ENCODE results near the gene DHRS3. TPM values are rescaled to one million over a fixed set of nuclear protein-coding genes. Genes with fewer than 3 reads are reported as not detected.

The DHRS3 gene
- total and polyA plus RNA-seq, 12 donors: 39.9 to 93.5 (median 63.7) TPM

- ATAC-seq: no peak
- no peak for DNase-seq
- intact Hi-C loops (cut with DNase I): no loop called here
- no peaks in the 10 kb centered on the region for H3K36me3 ChIP-seq
- H3K4me3 ChIP-seq: no peak within 1 kb of the TSS
- WGBS, 2 donors: 83 to 89% methylated on average over 7 of the region's 7 CpGs
- no peak within 1 kb of the TSS for H3K27ac ChIP-seq
- no peak for TF ChIP-seq CTCF (IDR thresholded peaks at IDR 0.05)
- H3K9me3 ChIP-seq: peaks cover 0 to 34% (median 23%) of the 10 kb centered on the region in 11 donors
- H3K4me1 ChIP-seq: no peaks in the 10 kb centered on the region
- H3K27me3 ChIP-seq: no peaks in the 10 kb centered on the region
These were observed 25.8 kb upstream of the DHRS3 start, which contains the start of gene AADACL4 for GRCh38 chr1:12643785-12644184. AADACL4 (plus strand) TSS chr1:12644085; CDS start chr1:12644547, 462 bp downstream.

- no peaks in the 10 kb centered on the region for H3K27me3 ChIP-seq
- no peak overlapping the region for H3K27ac ChIP-seq
- DNase-seq (no peak), ATAC-seq (no peak)
- intact Hi-C loops (cut with DNase I): no loop called here
- H3K4me3 ChIP-seq: no peak overlapping the region
- peaks cover 0 to 39% (median 23%) of the 10 kb centered on the region in 11 donors for H3K9me3 ChIP-seq
- TF ChIP-seq CTCF (IDR thresholded peaks at IDR 0.05): no peak
- H3K4me1 ChIP-seq: no peaks in the 10 kb centered on the region
- WGBS, 2 donors: 90 to 92% methylated on average over 2 of the region's 2 CpGs
- H3K36me3 ChIP-seq: no peaks in the 10 kb centered on the region
These were observed 25.1 kb upstream of the DHRS3 start for GRCh38 chr1:12643079-12643478.

GRCh38 chr1:12640958-12641272, 22.9 kb upstream of the DHRS3 start:
- intact Hi-C loops (cut with DNase I): no loop called here
- H3K4me3 ChIP-seq: no peak overlapping the region
- TF ChIP-seq CTCF (IDR thresholded peaks at IDR 0.05): no peak
- no peaks in the 10 kb centered on the region for H3K27me3 ChIP-seq
- H3K4me1 ChIP-seq: peaks cover 0 to 16% (median 11%) of the 10 kb centered on the region in 9 donors
- ATAC-seq: no peak
- no peaks in the 10 kb centered on the region for H3K36me3 ChIP-seq
- peaks cover 0 to 43% (median 23%) of the 10 kb centered on the region in 11 donors for H3K9me3 ChIP-seq
- no peak overlapping the region for H3K27ac ChIP-seq
- no peak for DNase-seq

GRCh38 chr1:12640237-12640957, 22.4 kb upstream of the DHRS3 start:
- peaks cover 0 to 18% (median 12%) of the 10 kb centered on the region in 9 donors for H3K4me1 ChIP-seq
- WGBS, 2 donors: 92 to 93% methylated on average over 7 of the region's 7 CpGs
- DNase-seq (no peak), ATAC-seq (no peak)
- H3K27me3 ChIP-seq: no peaks in the 10 kb centered on the region
- H3K36me3 ChIP-seq: no peaks in the 10 kb centered on the region
- TF ChIP-seq CTCF (IDR thresholded peaks at IDR 0.05): no peak
- no peak overlapping the region for H3K4me3 ChIP-seq
- no peak overlapping the region for H3K27ac ChIP-seq
- intact Hi-C loops (cut with DNase I): no loop called here
- peaks cover 0 to 43% (median 23%) of the 10 kb centered on the region in 11 donors for H3K9me3 ChIP-seq
